WTC11 (cell line): ENCODE data around the gene ZFP2. TPM values are rescaled to one million over a fixed set of nuclear protein-coding genes. Genes with fewer than 3 reads are reported as not detected.

Experiments
- ATAC-seq: fragments of 200-7000 bp; cut with Tn5 transposase; 2 replicates; pipeline ENCODE4 v1.10.0; 2021; ENCODE audit warnings: mild to moderate bottlenecking, moderate library complexity
- CTCF ChIA-PET: fragments of 300-600 bp; sonication (Branson Sonifier 250); formaldehyde crosslinking; loops from one replicate; lab custom pipeline; 2021; ENCODE audit warnings: antibody characterized with exemption; lab: Charles Lee
- POLR2A ChIA-PET: fragments of 350-600 bp; sonication (Branson Sonifier 250); formaldehyde crosslinking; loops from one replicate; lab custom pipeline; 2021; ENCODE audit warnings: antibody characterized with exemption; lab: Charles Lee
- DNase-seq: peaks from one replicate; pipeline ENCODE4 v3.0.0; 2021; ENCODE audit warnings: low spot score
- H3K27ac Mint-ChIP-seq: 2 replicates; pipeline ENCODE4 v1.8.0; 2021; ENCODE audit warnings: mixed read lengths
- H3K27me3 Mint-ChIP-seq: 2 replicates; pipeline ENCODE4 v1.8.0; 2021; ENCODE audit warnings: low read depth, mild to moderate bottlenecking, moderate library complexity, mixed read lengths
- H3K36me3 Mint-ChIP-seq: 2 replicates; pipeline ENCODE4 v1.8.0; 2021; ENCODE audit warnings: mixed read lengths
- H3K4me1 Mint-ChIP-seq: 2 replicates; pipeline ENCODE4 v1.8.0; 2022; ENCODE audit warnings: mixed read lengths
- H3K4me3 Mint-ChIP-seq: 2 replicates; pipeline ENCODE4 v1.8.0; 2021; ENCODE audit warnings: mild to moderate bottlenecking, moderate library complexity, mixed read lengths
- H3K9me3 Mint-ChIP-seq: 2 replicates; pipeline ENCODE4 v1.8.0; 2021; ENCODE audit warnings: mixed read lengths
- CREM ChIP-seq: sonication (generic); formaldehyde crosslinking; IDR thresholded peaks from 2 replicates; pipeline ENCODE4 v1.8.1; 2022; ENCODE audit warnings: mild to moderate bottlenecking, missing genetic modification reagents, moderate library complexity
- E2F1 ChIP-seq: sonication (generic); formaldehyde crosslinking; IDR thresholded peaks from 2 replicates; pipeline ENCODE4 v1.8.0; 2022; ENCODE audit warnings: mild to moderate bottlenecking, missing genetic modification reagents
- E2F5 ChIP-seq: sonication (generic); formaldehyde crosslinking; IDR thresholded peaks from 2 replicates; pipeline ENCODE4 v1.8.1; 2022; ENCODE audit warnings: mild to moderate bottlenecking, moderate library complexity, missing genetic modification reagents
- GABPB1 ChIP-seq: sonication (generic); formaldehyde crosslinking; IDR thresholded peaks from 2 replicates; pipeline ENCODE4 v1.8.1; 2023; ENCODE audit warnings: mild to moderate bottlenecking, missing genetic modification reagents
- HMGXB4 ChIP-seq: sonication (generic); formaldehyde crosslinking; IDR thresholded peaks from 2 replicates; pipeline ENCODE4 v1.8.1; 2023; ENCODE audit warnings: mild to moderate bottlenecking, moderate library complexity, missing genetic modification reagents
- JAZF1 ChIP-seq: fragments of 250-450 bp; sonication (Bioruptor Pico); IDR thresholded peaks from 2 replicates; pipeline ENCODE4 v1.9.0; 2021; ENCODE audit warnings: moderate library complexity, mild to moderate bottlenecking, inconsistent platforms
- KAT7 ChIP-seq: sonication (generic); formaldehyde crosslinking; IDR thresholded peaks from 2 replicates; pipeline ENCODE4 v1.8.1; 2023; ENCODE audit warnings: missing genetic modification reagents, mild to moderate bottlenecking, borderline replicate concordance
- MAX ChIP-seq: sonication (generic); formaldehyde crosslinking; IDR thresholded peaks from 2 replicates; pipeline ENCODE4 v1.8.0; 2022; ENCODE audit warnings: mild to moderate bottlenecking, missing genetic modification reagents
- MXD4 ChIP-seq: fragments of 250-450 bp; sonication (Bioruptor Pico); IDR thresholded peaks from 2 replicates; pipeline ENCODE4 v1.8.0; 2021; ENCODE audit warnings: mild to moderate bottlenecking, moderate library complexity, borderline replicate concordance
- NFYB ChIP-seq: sonication (generic); formaldehyde crosslinking; conservative IDR thresholded peaks from 2 replicates; pipeline ENCODE4 v1.8.0; 2022; ENCODE audit warnings: low read depth, missing genetic modification reagents
- OVOL2 ChIP-seq: fragments of 250-450 bp; sonication (Bioruptor Pico); IDR thresholded peaks from 2 replicates; pipeline ENCODE4 v1.9.0; 2021; ENCODE audit warnings: mild to moderate bottlenecking, borderline replicate concordance
- PRRX2 ChIP-seq: fragments of 250-450 bp; sonication (Bioruptor Pico); IDR thresholded peaks from 2 replicates; pipeline ENCODE4 v1.8.0; 2021; ENCODE audit warnings: mild to moderate bottlenecking
- SP1 ChIP-seq: sonication (generic); formaldehyde crosslinking; conservative IDR thresholded peaks from 2 replicates; pipeline ENCODE4 v1.8.1; 2022; ENCODE audit warnings: missing genetic modification reagents
- ZMAT4 ChIP-seq: fragments of 250-450 bp; sonication (Bioruptor Pico); IDR thresholded peaks from 2 replicates; pipeline ENCODE4 v1.9.0; 2021; ENCODE audit warnings: mild to moderate bottlenecking
- ZNF138 ChIP-seq: sonication (generic); formaldehyde crosslinking; conservative IDR thresholded peaks from 2 replicates; pipeline ENCODE4 v1.8.1; 2022; ENCODE audit warnings: mild to moderate bottlenecking, moderate library complexity, missing genetic modification reagents
- ZNF219 ChIP-seq: sonication (generic); formaldehyde crosslinking; IDR thresholded peaks from 2 replicates; pipeline ENCODE4 v1.8.0; 2023; ENCODE audit warnings: missing genetic modification reagents, mild to moderate bottlenecking, borderline replicate concordance
- ZNF263 ChIP-seq: sonication (generic); formaldehyde crosslinking; IDR thresholded peaks from 2 replicates; pipeline ENCODE4 v1.8.1; 2022; ENCODE audit warnings: low read depth, mild to moderate bottlenecking, moderate library complexity, missing genetic modification reagents
- ZNF317 ChIP-seq: sonication (generic); formaldehyde crosslinking; IDR thresholded peaks from 2 replicates; pipeline ENCODE4 v1.8.1; 2023; ENCODE audit warnings: low read depth, mild to moderate bottlenecking, moderate library complexity, missing genetic modification reagents, borderline replicate concordance
- ZNF671 ChIP-seq: fragments of 250-450 bp; sonication (Bioruptor Pico); IDR thresholded peaks from 2 replicates; pipeline ENCODE4 v1.8.0; 2021; ENCODE audit warnings: mild to moderate bottlenecking
- total RNA-seq: library from RNA; stranded (reverse); gene quantifications from 3 replicates; pipeline ENCODE4 v1.2.3, GENCODE V29; 2021
- TF ChIP-seq, protein P1 (sequence below): fragments of 250-450 bp; sonication (Bioruptor Pico); IDR thresholded peaks from 2 replicates; pipeline ENCODE4 v1.9.0; 2021; ENCODE audit warnings: moderate library complexity, mild to moderate bottlenecking, inconsistent platforms, borderline replicate concordance
- TF ChIP-seq, protein P2 (sequence below): fragments of 250-450 bp; sonication (Bioruptor Pico); IDR thresholded peaks from 2 replicates; pipeline ENCODE4 v2.1.2; 2022; ENCODE audit warnings: mild to moderate bottlenecking, moderate library complexity
- TF ChIP-seq, protein P3 (sequence below): sonication (generic); formaldehyde crosslinking; IDR thresholded peaks from 2 replicates; pipeline ENCODE4 v1.8.1; 2022; ENCODE audit warnings: mild to moderate bottlenecking, missing genetic modification reagents, moderate library complexity, borderline replicate concordance
- TF ChIP-seq, protein P4 (sequence below): sonication (generic); formaldehyde crosslinking; IDR thresholded peaks from 2 replicates; pipeline ENCODE4 v1.8.1; 2022; ENCODE audit warnings: low read depth, mild to moderate bottlenecking, moderate library complexity, missing genetic modification reagents, borderline replicate concordance

ZFP2 gene
- total RNA-seq, 1 experiment from 2014 or later = 1.0 TPM

GRCh38 chr5:178941361-178941760 lies 45.6 kb downstream of the ZFP2 start (continued):
- TF ChIP-seq GABPB1 (CRISPR knock-in tag) (no peak), ZNF219 (CRISPR knock-in tag) (no peak), ZNF317 (CRISPR knock-in tag) (no peak), ZNF671 (CRISPR knock-in tag) (no peak), SP1 (CRISPR knock-in tag) (no peak), MXD4 (CRISPR knock-in tag) (no peak)
- TF ChIP-seq, protein P1, sequence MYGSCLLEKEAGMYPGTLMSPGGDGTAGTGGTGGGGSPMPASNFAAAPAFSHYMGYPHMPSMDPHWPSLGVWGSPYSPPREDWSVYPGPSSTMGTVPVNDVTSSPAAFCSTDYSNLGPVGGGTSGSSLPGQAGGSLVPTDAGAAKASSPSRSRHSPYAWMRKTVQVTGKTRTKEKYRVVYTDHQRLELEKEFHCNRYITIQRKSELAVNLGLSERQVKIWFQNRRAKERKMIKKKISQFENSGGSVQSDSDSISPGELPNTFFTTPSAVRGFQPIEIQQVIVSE (CRISPR knock-in tag) = no peak

DNA sequence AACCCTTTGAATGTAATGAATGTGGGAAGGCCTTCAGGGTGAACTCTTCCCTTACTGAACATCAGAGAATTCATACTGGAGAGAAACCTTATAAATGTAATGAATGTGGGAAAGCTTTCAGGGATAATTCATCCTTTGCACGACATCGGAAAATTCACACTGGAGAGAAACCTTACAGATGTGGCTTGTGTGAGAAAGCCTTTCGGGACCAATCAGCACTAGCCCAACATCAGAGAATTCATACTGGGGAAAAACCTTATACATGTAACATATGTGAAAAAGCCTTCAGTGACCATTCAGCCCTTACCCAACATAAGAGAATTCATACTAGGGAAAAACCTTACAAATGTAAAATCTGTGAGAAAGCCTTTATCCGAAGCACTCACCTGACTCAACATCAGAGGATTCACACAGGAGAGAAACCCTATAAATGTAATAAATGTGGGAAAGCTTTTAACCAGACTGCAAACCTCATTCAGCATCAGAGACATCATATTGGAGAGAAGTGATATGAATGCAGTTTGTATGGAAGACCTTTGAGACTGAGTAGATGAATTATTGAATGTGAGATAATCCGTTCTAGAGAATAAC lies 69.8 kb downstream of the ZFP2 start:
- ChIA-PET POLR2A (no interaction called here), CTCF (no interaction called here)
- ATAC-seq (no peak), DNase-seq (no peak)
- Mint-ChIP-seq H3K4me1 (no peaks in the 10 kb centered on the region), H3K4me3 (no peak overlapping the region), H3K9me3 (peaks cover 83% of the 10 kb centered on the region), H3K36me3 (peaks cover 92% of the 10 kb centered on the region), H3K27me3 (peaks cover 49% of the 10 kb centered on the region), H3K27ac (no peak overlapping the region)
- TF ChIP-seq, protein P2, sequence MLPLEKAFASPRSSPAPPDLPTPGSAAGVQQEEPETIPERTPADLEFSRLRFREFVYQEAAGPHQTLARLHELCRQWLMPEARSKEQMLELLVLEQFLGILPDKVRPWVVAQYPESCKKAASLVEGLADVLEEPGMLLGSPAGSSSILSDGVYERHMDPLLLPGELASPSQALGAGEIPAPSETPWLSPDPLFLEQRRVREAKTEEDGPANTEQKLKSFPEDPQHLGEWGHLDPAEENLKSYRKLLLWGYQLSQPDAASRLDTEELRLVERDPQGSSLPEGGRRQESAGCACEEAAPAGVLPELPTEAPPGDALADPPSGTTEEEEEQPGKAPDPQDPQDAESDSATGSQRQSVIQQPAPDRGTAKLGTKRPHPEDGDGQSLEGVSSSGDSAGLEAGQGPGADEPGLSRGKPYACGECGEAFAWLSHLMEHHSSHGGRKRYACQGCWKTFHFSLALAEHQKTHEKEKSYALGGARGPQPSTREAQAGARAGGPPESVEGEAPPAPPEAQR (CRISPR knock-in tag) = no peak
- TF ChIP-seq ZMAT4 (CRISPR knock-in tag) (no peak), HMGXB4 (no peak), ZNF317 (CRISPR knock-in tag) (no peak), OVOL2 (CRISPR knock-in tag) (no peak), MAX (CRISPR knock-in tag) (no peak), CREM (CRISPR knock-in tag) (no peak), E2F1 (CRISPR knock-in tag) (no peak), ZNF138 (no peak), JAZF1 (CRISPR knock-in tag) (no peak), NFYB (no peak)

DNA sequence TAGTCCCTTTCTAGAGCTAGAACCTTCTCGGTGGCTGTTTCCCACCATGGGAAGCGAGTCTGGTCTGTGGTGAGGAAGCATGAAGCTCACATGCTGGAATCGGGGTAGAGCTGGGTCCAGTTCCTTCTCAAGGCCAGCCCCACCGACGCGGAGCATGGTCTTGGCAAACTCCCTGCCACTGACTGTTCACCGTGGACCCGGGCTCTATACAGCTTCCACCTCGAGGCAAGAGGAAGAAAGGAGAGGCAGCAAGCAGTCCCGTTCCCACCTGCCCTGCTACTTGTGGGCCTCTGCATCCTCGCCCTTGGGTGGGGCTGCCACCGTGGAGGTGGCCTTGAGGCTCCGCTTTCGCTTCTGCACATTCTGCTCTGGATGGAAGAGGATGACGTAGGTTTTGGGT lies 85.7 kb downstream of the ZFP2 start:
- Mint-ChIP-seq H3K27ac (no peak overlapping the region), H3K4me1 (no peaks in the 10 kb centered on the region), H3K9me3 (peaks cover 74% of the 10 kb centered on the region), H3K36me3 (peaks cover 81% of the 10 kb centered on the region), H3K4me3 (no peak overlapping the region), H3K27me3 (peaks cover 40% of the 10 kb centered on the region)
- CTCF ChIA-PET = no interaction called here
- POLR2A ChIA-PET = no interaction called here
- ATAC-seq = no peak
- no peak for DNase-seq
- TF ChIP-seq, protein P3, sequence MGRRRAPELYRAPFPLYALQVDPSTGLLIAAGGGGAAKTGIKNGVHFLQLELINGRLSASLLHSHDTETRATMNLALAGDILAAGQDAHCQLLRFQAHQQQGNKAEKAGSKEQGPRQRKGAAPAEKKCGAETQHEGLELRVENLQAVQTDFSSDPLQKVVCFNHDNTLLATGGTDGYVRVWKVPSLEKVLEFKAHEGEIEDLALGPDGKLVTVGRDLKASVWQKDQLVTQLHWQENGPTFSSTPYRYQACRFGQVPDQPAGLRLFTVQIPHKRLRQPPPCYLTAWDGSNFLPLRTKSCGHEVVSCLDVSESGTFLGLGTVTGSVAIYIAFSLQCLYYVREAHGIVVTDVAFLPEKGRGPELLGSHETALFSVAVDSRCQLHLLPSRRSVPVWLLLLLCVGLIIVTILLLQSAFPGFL (CRISPR knock-in tag) = no peak
- TF ChIP-seq ZNF263 = no peak
- no peak for TF ChIP-seq PRRX2 (CRISPR knock-in tag)
- TF ChIP-seq, protein P4, sequence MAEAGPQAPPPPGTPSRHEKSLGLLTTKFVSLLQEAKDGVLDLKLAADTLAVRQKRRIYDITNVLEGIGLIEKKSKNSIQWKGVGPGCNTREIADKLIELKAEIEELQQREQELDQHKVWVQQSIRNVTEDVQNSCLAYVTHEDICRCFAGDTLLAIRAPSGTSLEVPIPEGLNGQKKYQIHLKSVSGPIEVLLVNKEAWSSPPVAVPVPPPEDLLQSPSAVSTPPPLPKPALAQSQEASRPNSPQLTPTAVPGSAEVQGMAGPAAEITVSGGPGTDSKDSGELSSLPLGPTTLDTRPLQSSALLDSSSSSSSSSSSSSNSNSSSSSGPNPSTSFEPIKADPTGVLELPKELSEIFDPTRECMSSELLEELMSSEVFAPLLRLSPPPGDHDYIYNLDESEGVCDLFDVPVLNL (CRISPR knock-in tag) = no peak
- TF ChIP-seq E2F5 = no peak
- TF ChIP-seq ZNF219 (CRISPR knock-in tag) = no peak
- TF ChIP-seq, protein P2 (CRISPR knock-in tag) = no peak
- no peak for TF ChIP-seq KAT7 (CRISPR knock-in tag)
